Thyroid gland (tissue), 4 donors: ENCODE results near the gene FBXL13.

Experiments
- POLR2A ChIP-seq, 2 donors: fragments of 450-650 bp; IDR thresholded peaks; one replicate each; pipeline ENCODE4 v1.6.1; 2017; ENCODE audit warnings: antibody characterized with exemption in 2 of 2, mild to moderate bottlenecking in 2 of 2, moderate library complexity in 1 of 2
- TF ChIP-seq, protein P1 (sequence below), 6 experiments: fragments of 200-600 bp in 3 of 6; fragments of 450-650 bp in 3 of 6; sonication (generic) in 3 of 6; IDR thresholded peaks; one replicate each; pipeline ENCODE4 v1.5.1; 2016 to 2019; ENCODE audit warnings: antibody characterized with exemption in 6 of 6, mild to moderate bottlenecking in 2 of 6, inconsistent platforms in 1 of 6, moderate library complexity in 1 of 6

DNA sequence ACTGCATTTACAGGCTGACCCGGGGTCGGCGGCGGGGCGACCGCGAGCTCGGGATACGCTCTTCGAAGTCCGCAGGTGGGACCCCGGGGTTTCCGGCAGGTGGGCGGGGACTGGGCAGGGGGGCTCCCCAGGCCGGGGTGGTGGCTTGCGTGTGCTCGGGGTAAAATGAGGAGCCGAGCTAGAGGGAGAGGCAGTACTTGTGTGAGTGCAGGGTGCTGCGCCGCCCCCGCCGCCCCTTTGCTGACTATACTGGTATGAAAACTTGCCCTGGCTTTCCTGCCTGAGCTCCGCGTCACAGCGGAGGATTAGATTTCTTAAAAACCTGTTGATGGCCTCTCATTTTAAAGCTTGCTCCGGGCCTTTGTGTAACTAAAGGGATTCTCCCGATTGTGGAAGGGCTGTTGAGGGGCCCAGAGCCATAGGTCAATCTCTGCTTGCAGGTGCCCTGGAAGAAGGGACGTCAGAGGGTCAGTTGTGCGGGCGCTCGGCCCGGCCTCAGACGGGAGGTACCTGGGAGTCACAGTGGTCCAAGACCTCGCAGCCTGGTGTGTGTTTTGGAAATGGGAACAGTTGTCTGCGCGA is 832 bp upstream of the FBXL13 start:
- TF ChIP-seq, protein P1, sequence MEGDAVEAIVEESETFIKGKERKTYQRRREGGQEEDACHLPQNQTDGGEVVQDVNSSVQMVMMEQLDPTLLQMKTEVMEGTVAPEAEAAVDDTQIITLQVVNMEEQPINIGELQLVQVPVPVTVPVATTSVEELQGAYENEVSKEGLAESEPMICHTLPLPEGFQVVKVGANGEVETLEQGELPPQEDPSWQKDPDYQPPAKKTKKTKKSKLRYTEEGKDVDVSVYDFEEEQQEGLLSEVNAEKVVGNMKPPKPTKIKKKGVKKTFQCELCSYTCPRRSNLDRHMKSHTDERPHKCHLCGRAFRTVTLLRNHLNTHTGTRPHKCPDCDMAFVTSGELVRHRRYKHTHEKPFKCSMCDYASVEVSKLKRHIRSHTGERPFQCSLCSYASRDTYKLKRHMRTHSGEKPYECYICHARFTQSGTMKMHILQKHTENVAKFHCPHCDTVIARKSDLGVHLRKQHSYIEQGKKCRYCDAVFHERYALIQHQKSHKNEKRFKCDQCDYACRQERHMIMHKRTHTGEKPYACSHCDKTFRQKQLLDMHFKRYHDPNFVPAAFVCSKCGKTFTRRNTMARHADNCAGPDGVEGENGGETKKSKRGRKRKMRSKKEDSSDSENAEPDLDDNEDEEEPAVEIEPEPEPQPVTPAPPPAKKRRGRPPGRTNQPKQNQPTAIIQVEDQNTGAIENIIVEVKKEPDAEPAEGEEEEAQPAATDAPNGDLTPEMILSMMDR (IDR thresholded peaks at IDR 0.05) = no peak
- no peak for TF ChIP-seq POLR2A (IDR thresholded peaks at IDR 0.05)
